ENCODE measurements around the gene TRPM3.

TRPM3 gene

DNA sequence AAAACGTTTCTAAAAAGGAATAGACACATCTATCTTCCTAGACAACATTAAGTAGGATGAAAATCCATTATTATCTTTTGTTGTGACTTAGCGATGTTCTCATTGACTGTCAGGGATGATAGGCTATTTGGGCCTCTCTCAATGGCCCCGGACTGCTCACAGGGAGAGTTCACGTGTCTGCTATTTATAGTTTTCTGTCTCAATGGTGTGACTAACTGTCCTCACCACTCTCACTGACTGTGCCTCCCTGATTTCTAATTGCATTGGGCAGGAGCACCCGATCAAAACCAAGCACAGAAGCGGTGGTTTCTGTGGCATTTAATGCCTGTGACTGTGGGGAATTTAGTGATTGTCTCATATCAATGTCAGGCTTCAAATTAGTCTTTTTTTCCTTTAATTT is 420.3 kb downstream of the TRPM3 start:
- Histone ChIP-seq H3K27me3 (ENCODE audit: insufficient read depth, poor library complexity, severe bottlenecking) (no peaks in the 10 kb centered on the region), H3K27ac (replicated peaks) (no peak overlapping the region), H3K4me3 (replicated peaks; ENCODE audit: insufficient read depth, low read length) (no peak overlapping the region)
- no peak for DNase-seq (ENCODE audit: low read depth in 1 of 2, low spot score in 1 of 2)
- TF ChIP-seq POLR2AphosphoS5 (IDR thresholded peaks at IDR 0.05; ENCODE audit: low read depth), result no peak
- TF ChIP-seq, protein P1, sequence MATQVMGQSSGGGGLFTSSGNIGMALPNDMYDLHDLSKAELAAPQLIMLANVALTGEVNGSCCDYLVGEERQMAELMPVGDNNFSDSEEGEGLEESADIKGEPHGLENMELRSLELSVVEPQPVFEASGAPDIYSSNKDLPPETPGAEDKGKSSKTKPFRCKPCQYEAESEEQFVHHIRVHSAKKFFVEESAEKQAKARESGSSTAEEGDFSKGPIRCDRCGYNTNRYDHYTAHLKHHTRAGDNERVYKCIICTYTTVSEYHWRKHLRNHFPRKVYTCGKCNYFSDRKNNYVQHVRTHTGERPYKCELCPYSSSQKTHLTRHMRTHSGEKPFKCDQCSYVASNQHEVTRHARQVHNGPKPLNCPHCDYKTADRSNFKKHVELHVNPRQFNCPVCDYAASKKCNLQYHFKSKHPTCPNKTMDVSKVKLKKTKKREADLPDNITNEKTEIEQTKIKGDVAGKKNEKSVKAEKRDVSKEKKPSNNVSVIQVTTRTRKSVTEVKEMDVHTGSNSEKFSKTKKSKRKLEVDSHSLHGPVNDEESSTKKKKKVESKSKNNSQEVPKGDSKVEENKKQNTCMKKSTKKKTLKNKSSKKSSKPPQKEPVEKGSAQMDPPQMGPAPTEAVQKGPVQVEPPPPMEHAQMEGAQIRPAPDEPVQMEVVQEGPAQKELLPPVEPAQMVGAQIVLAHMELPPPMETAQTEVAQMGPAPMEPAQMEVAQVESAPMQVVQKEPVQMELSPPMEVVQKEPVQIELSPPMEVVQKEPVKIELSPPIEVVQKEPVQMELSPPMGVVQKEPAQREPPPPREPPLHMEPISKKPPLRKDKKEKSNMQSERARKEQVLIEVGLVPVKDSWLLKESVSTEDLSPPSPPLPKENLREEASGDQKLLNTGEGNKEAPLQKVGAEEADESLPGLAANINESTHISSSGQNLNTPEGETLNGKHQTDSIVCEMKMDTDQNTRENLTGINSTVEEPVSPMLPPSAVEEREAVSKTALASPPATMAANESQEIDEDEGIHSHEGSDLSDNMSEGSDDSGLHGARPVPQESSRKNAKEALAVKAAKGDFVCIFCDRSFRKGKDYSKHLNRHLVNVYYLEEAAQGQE (IDR thresholded peaks at IDR 0.05; ENCODE audit: insufficient replicate concordance, low read depth), result no peak
- TF ChIP-seq SPI1 (IDR thresholded peaks at IDR 0.05; ENCODE audit: borderline replicate concordance, low read depth), result no peak
- TF ChIP-seq GABPA (IDR thresholded peaks at IDR 0.05; ENCODE audit: low read depth), result no peak
- no peak for TF ChIP-seq CTCF (IDR thresholded peaks at IDR 0.05; ENCODE audit: insufficient read depth, low read length)

GRCh38 chr9:70696694-70697335 is 424.6 kb downstream of the TRPM3 start:
- H3K27me3 ChIP-seq (ENCODE audit: insufficient read depth, poor library complexity, severe bottlenecking), result peaks cover 2% of the 10 kb centered on the region
- no peak overlapping the region for H3K27ac ChIP-seq (replicated peaks)
- DNase-seq (ENCODE audit: low read depth in 1 of 2, low spot score in 1 of 2), result no peak

GRCh38 chr9:70694758-70695157 is 426.7 kb downstream of the TRPM3 start:
- Histone ChIP-seq H3K4me3 (replicated peaks; ENCODE audit: insufficient read depth, low read length) (no peak overlapping the region), H3K27me3 (ENCODE audit: insufficient read depth, poor library complexity, severe bottlenecking) (peaks cover 2% of the 10 kb centered on the region), H3K27ac (replicated peaks) (no peak overlapping the region)
- TF ChIP-seq, protein P1 (IDR thresholded peaks at IDR 0.05; ENCODE audit: insufficient replicate concordance, low read depth), result no peak
- TF ChIP-seq CTCF (IDR thresholded peaks at IDR 0.05; ENCODE audit: insufficient read depth, low read length) (no peak), GABPA (IDR thresholded peaks at IDR 0.05; ENCODE audit: low read depth) (no peak), SPI1 (IDR thresholded peaks at IDR 0.05; ENCODE audit: borderline replicate concordance, low read depth) (no peak), POLR2AphosphoS5 (IDR thresholded peaks at IDR 0.05; ENCODE audit: low read depth) (no peak)
- DNase-seq (ENCODE audit: low read depth in 1 of 2, low spot score in 1 of 2), result no peak

More at GRCh38 chr9:70696694-70697335, 424.6 kb downstream of the TRPM3 start:
- H3K4me3 ChIP-seq (replicated peaks; ENCODE audit: insufficient read depth, low read length), result no peak overlapping the region
- no peak for TF ChIP-seq POLR2AphosphoS5 (IDR thresholded peaks at IDR 0.05; ENCODE audit: low read depth)
- TF ChIP-seq CTCF (IDR thresholded peaks at IDR 0.05; ENCODE audit: insufficient read depth, low read length), result no peak
- no peak for TF ChIP-seq GABPA (IDR thresholded peaks at IDR 0.05; ENCODE audit: low read depth)
- no peak for TF ChIP-seq SPI1 (IDR thresholded peaks at IDR 0.05; ENCODE audit: borderline replicate concordance, low read depth)
- TF ChIP-seq, protein P1 (IDR thresholded peaks at IDR 0.05; ENCODE audit: insufficient replicate concordance, low read depth), result no peak
